ENCODE results near the gene PANK4.

The PANK4 gene

DNA sequence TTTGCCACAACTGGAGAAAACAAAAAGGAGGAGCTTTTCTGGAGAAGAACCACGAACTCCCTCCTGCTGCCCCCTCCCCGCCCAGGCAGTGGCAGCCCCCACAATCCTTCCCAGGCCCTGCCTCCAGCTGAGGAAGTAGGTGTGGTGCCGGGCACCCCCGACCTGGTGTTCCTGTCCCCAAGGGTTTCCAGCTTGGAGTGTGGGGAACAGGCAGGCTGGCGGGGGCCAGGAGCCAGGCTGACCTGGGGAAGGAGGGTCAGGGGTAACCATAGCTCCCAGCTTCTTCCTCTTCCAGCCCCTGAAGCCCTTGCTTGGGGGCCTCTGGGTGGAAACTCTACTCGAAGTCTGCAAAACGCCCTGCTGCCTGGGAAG is 7.9 kb upstream of the PANK4 start:
- H2BK120ac ChIP-seq (ENCODE audit: low read depth, low read length), result no peak overlapping the region
- no peaks in the 10 kb centered on the region for H3K79me2 ChIP-seq (ENCODE audit: control insufficient read depth, insufficient read depth, low read length)
- H3K23ac ChIP-seq (ENCODE audit: low read length), result no peak overlapping the region
- no peak overlapping the region for H2AK5ac ChIP-seq (ENCODE audit: low read length)
- no peak overlapping the region for H2BK15ac ChIP-seq (replicated peaks; ENCODE audit: low read depth)
- H3K27ac ChIP-seq (ENCODE audit: low read depth, low read length), result no peak overlapping the region
- WGBS (ENCODE audit: extremely low coverage, insufficient coverage, low lambda C conversion rate), result no CpG with 5 or more reads among the region's 7 CpGs
- peaks cover 14% of the 10 kb centered on the region for H3K27me3 ChIP-seq (ENCODE audit: insufficient read depth, low read length, poor library complexity)
- H3K4me2 ChIP-seq (ENCODE audit: low read length), result no peak overlapping the region
- H3K18ac ChIP-seq (ENCODE audit: low read length), result no peak overlapping the region
- no peak overlapping the region for H3K4me3 ChIP-seq (ENCODE audit: low read length)
- H2BK5ac ChIP-seq (ENCODE audit: low read length), result no peak overlapping the region
- no peak overlapping the region for H3K9ac ChIP-seq (ENCODE audit: low read length)
- H4K5ac ChIP-seq (ENCODE audit: low read length), result no peak overlapping the region
- no peak for DNase-seq
- H3K36me3 ChIP-seq (ENCODE audit: control insufficient read depth, insufficient read depth, low read length), result no peaks in the 10 kb centered on the region
- no peak overlapping the region for H3K56ac ChIP-seq (ENCODE audit: low read length)
- H3K4me1 ChIP-seq (ENCODE audit: control insufficient read depth, low read depth, low read length), result no peaks in the 10 kb centered on the region
- no peak overlapping the region for H3K4ac ChIP-seq (ENCODE audit: low read depth, low read length)
- no peak overlapping the region for H4K8ac ChIP-seq (ENCODE audit: low read depth, low read length)
- no peaks in the 10 kb centered on the region for H3K79me1 ChIP-seq (ENCODE audit: low read length)

DNA sequence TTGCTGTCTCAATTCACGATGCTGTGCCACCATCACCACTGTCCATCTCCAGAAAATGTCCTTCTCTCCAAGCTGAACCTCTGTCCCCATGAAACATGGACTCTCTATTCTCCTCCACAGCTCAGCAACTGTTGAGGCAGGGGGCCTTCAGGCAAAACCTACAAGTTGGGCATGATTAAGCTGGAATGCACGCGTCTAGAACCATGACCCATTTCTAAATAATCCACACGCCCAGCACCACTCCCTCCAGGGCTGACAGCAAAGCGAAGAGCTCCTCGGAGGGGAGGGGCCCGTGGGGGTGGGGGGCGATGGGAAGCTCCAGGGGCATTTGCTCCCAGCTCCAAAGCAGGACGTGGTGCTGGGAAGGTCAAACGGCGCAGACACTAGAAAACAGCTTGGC is 7.0 kb upstream of the PANK4 start:
- Histone ChIP-seq H3K4me1 (ENCODE audit: control insufficient read depth, low read depth, low read length) (no peaks in the 10 kb centered on the region), H3K27ac (ENCODE audit: low read depth, low read length) (no peak overlapping the region)
- no CpG with 5 or more reads among the region's 11 CpGs for WGBS (ENCODE audit: extremely low coverage, insufficient coverage, low lambda C conversion rate)

DNA sequence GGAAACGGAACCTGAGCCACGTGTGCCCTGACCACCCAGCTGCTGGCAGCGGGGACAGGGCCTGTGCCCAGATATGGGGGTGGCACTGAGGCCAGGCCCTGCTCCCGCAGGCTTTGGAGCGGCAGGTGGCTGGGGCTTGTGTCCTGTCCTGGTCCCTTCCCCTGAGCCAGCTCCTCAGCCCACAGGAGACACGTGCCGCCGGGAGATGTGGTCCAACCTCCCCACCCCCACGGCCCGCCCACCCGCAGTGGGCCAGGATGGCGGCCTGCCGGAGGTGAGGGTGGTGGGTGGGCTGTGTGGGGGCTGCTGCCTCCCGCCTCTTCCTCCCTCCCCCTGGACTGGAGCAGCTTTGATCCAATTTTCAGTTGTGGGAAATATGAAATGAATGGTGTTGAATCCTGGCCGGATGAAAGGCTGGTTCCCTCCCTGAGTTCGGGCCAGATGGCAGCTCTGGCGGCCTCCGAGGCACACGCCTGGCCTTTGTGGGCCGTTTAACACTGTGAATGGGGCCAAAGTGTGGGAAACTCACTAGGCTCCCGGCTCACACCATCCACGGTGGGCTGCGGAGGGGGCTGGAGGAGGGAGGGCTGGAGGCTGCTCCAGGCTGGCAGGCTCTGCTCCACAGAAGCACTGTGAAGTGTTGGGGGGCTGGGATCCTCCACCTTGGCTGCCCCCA is 6.2 kb upstream of the PANK4 start:
- H3K27ac ChIP-seq (ENCODE audit: low read depth, low read length), result no peak overlapping the region
- H4K8ac ChIP-seq (ENCODE audit: low read depth, low read length), result no peak overlapping the region
- no peaks in the 10 kb centered on the region for H3K79me2 ChIP-seq (ENCODE audit: control insufficient read depth, insufficient read depth, low read length)
- H3K4me1 ChIP-seq (ENCODE audit: control insufficient read depth, low read depth, low read length), result no peaks in the 10 kb centered on the region
- H2AK5ac ChIP-seq (ENCODE audit: low read length), result no peak overlapping the region
- H3K27me3 ChIP-seq (ENCODE audit: insufficient read depth, low read length, poor library complexity), result peaks cover 23% of the 10 kb centered on the region
- H3K56ac ChIP-seq (ENCODE audit: low read length), result no peak overlapping the region
- no peaks in the 10 kb centered on the region for H3K79me1 ChIP-seq (ENCODE audit: low read length)
- no peak for DNase-seq
- no peak overlapping the region for H3K4me2 ChIP-seq (ENCODE audit: low read length)
- no CpG with 5 or more reads among the region's 23 CpGs for WGBS (ENCODE audit: extremely low coverage, insufficient coverage, low lambda C conversion rate)
- no peak overlapping the region for H3K4ac ChIP-seq (ENCODE audit: low read depth, low read length)
- no peak overlapping the region for H4K5ac ChIP-seq (ENCODE audit: low read length)
- H3K4me3 ChIP-seq (ENCODE audit: low read length), result no peak overlapping the region
- H2BK5ac ChIP-seq (ENCODE audit: low read length), result no peak overlapping the region
- H3K23ac ChIP-seq (ENCODE audit: low read length), result no peak overlapping the region
- H3K36me3 ChIP-seq (ENCODE audit: control insufficient read depth, insufficient read depth, low read length), result no peaks in the 10 kb centered on the region
- H2BK120ac ChIP-seq (ENCODE audit: low read depth, low read length), result no peak overlapping the region
- H3K9ac ChIP-seq (ENCODE audit: low read length), result no peak overlapping the region
- no peak overlapping the region for H2BK15ac ChIP-seq (replicated peaks; ENCODE audit: low read depth)
- no peak overlapping the region for H3K18ac ChIP-seq (ENCODE audit: low read length)

More for the DNA sequence above, 7.0 kb upstream of the PANK4 start:
- H3K23ac ChIP-seq (ENCODE audit: low read length), result no peak overlapping the region
- H3K36me3 ChIP-seq (ENCODE audit: control insufficient read depth, insufficient read depth, low read length), result no peaks in the 10 kb centered on the region
- H3K4ac ChIP-seq (ENCODE audit: low read depth, low read length), result no peak overlapping the region
- H3K56ac ChIP-seq (ENCODE audit: low read length), result no peak overlapping the region
- no peak overlapping the region for H4K8ac ChIP-seq (ENCODE audit: low read depth, low read length)
- no peaks in the 10 kb centered on the region for H3K79me1 ChIP-seq (ENCODE audit: low read length)
- no peak overlapping the region for H3K18ac ChIP-seq (ENCODE audit: low read length)
- H4K5ac ChIP-seq (ENCODE audit: low read length), result no peak overlapping the region
- H3K27me3 ChIP-seq (ENCODE audit: insufficient read depth, low read length, poor library complexity), result peaks cover 19% of the 10 kb centered on the region
- H3K79me2 ChIP-seq (ENCODE audit: control insufficient read depth, insufficient read depth, low read length), result no peaks in the 10 kb centered on the region
- no peak overlapping the region for H2BK120ac ChIP-seq (ENCODE audit: low read depth, low read length)
- H3K4me2 ChIP-seq (ENCODE audit: low read length), result no peak overlapping the region
- no peak overlapping the region for H2BK5ac ChIP-seq (ENCODE audit: low read length)
- H2AK5ac ChIP-seq (ENCODE audit: low read length), result no peak overlapping the region
- no peak for DNase-seq
- H3K4me3 ChIP-seq (ENCODE audit: low read length), result no peak overlapping the region
- H3K9ac ChIP-seq (ENCODE audit: low read length), result no peak overlapping the region
- H2BK15ac ChIP-seq (replicated peaks; ENCODE audit: low read depth), result no peak overlapping the region

- no peak overlapping the region for H2BK15ac ChIP-seq (replicated peaks; ENCODE audit: low read depth)
- no peak overlapping the region for H3K27ac ChIP-seq (ENCODE audit: low read depth, low read length)
- no peak overlapping the region for H3K56ac ChIP-seq (ENCODE audit: low read length)
- no peaks in the 10 kb centered on the region for H3K36me3 ChIP-seq (ENCODE audit: control insufficient read depth, insufficient read depth, low read length)
- no peak overlapping the region for H2AK5ac ChIP-seq (ENCODE audit: low read length)
- peaks cover under 1% of the 10 kb centered on the region for H3K79me1 ChIP-seq (ENCODE audit: low read length)
- no peak for DNase-seq
- no peak overlapping the region for H3K9ac ChIP-seq (ENCODE audit: low read length)
- peaks cover 23% of the 10 kb centered on the region for H3K27me3 ChIP-seq (ENCODE audit: insufficient read depth, low read length, poor library complexity)
- no peak overlapping the region for H4K5ac ChIP-seq (ENCODE audit: low read length)
- H3K4ac ChIP-seq (ENCODE audit: low read depth, low read length), result no peak overlapping the region
- no CpG with 5 or more reads among the region's 30 CpGs for WGBS (ENCODE audit: extremely low coverage, insufficient coverage, low lambda C conversion rate)
- no peak overlapping the region for H3K4me3 ChIP-seq (ENCODE audit: low read length)
- H4K8ac ChIP-seq (ENCODE audit: low read depth, low read length), result no peak overlapping the region
- H3K23ac ChIP-seq (ENCODE audit: low read length), result no peak overlapping the region
- no peak overlapping the region for H2BK120ac ChIP-seq (ENCODE audit: low read depth, low read length)
- no peak overlapping the region for H3K4me2 ChIP-seq (ENCODE audit: low read length)
- peaks cover 2% of the 10 kb centered on the region for H3K4me1 ChIP-seq (ENCODE audit: control insufficient read depth, low read depth, low read length)
- peaks cover 1% of the 10 kb centered on the region for H3K79me2 ChIP-seq (ENCODE audit: control insufficient read depth, insufficient read depth, low read length)
- no peak overlapping the region for H2BK5ac ChIP-seq (ENCODE audit: low read length)
- H3K18ac ChIP-seq (ENCODE audit: low read length), result no peak overlapping the region
Observed at GRCh38 chr1:2530513-2531361, 4.3 kb upstream of the PANK4 start.

GRCh38 chr1:2529784-2530512 is 3.6 kb upstream of the PANK4 start, which contains the start of gene HES5:
TSS of gene HES5 (minus strand) at chr1:2530263. CDS start at chr1:2530164, 99 bp downstream.
- Histone ChIP-seq H4K8ac (ENCODE audit: low read depth, low read length) (no peak within 1 kb of the TSS), H3K23ac (ENCODE audit: low read length) (no peak within 1 kb of the TSS), H3K79me2 (ENCODE audit: control insufficient read depth, insufficient read depth, low read length) (peaks cover 9% of the 10 kb centered on the region), H3K56ac (ENCODE audit: low read length) (peak within 1 kb of the TSS; percentile 67), H2BK15ac (replicated peaks; ENCODE audit: low read depth) (no peak within 1 kb of the TSS), H3K18ac (ENCODE audit: low read length) (no peak within 1 kb of the TSS), H3K27ac (ENCODE audit: low read depth, low read length) (no peak within 1 kb of the TSS), H3K36me3 (ENCODE audit: control insufficient read depth, insufficient read depth, low read length) (no peaks in the 10 kb centered on the region), H3K9ac (ENCODE audit: low read length) (no peak within 1 kb of the TSS), H2AK5ac (ENCODE audit: low read length) (no peak within 1 kb of the TSS), H2BK120ac (ENCODE audit: low read depth, low read length) (no peak within 1 kb of the TSS), H3K79me1 (ENCODE audit: low read length) (peaks cover 7% of the 10 kb centered on the region), H2BK5ac (ENCODE audit: low read length) (no peak within 1 kb of the TSS), H4K5ac (ENCODE audit: low read length) (no peak within 1 kb of the TSS), H3K27me3 (ENCODE audit: insufficient read depth, low read length, poor library complexity) (peaks cover 23% of the 10 kb centered on the region), H3K4me3 (ENCODE audit: low read length) (no peak within 1 kb of the TSS), H3K4ac (ENCODE audit: low read depth, low read length) (no peak within 1 kb of the TSS), H3K4me2 (ENCODE audit: low read length) (peak within 1 kb of the TSS; percentile 44), H3K4me1 (ENCODE audit: control insufficient read depth, low read depth, low read length) (peaks cover 4% of the 10 kb centered on the region)
- no peak for DNase-seq
- WGBS (ENCODE audit: extremely low coverage, insufficient coverage, low lambda C conversion rate), result no CpG with 5 or more reads among the region's 91 CpGs

Measured in mesendoderm (in vitro differentiated cells).